Cardiac muscle cell (in vitro differentiated cells and primary cell): ENCODE measurements around the gene ANKLE1. TPM values are rescaled to one million over a fixed set of nuclear protein-coding genes. Genes with fewer than 3 reads are reported as not detected.

Experiments used
- DNase-seq, 2 donors: peaks; one replicate each; pipeline versions ENCODE4 v3.0.0 to v3.0.0-alpha.2; 2010 to 2017; ENCODE audit warnings: low read depth in 1 of 2, low spot score in 1 of 2
- H3K27ac ChIP-seq: fragments of 200-600 bp; sonication (generic); 2 replicates; pipeline ENCODE4 v1.5.1; 2016
- H3K27me3 ChIP-seq: fragments of 200-600 bp; sonication (generic); 2 replicates; pipeline ENCODE4 v1.6.0; 2016; ENCODE audit warnings: control low read depth
- H3K36me3 ChIP-seq: fragments of 200-600 bp; sonication (generic); 2 replicates; pipeline ENCODE4 v1.5.1; 2016; ENCODE audit warnings: control low read depth
- H3K4me1 ChIP-seq: fragments of 200-600 bp; sonication (generic); 2 replicates; pipeline ENCODE4 v1.8.1; 2017; ENCODE audit warnings: low read depth, mild to moderate bottlenecking, mixed run types
- H3K4me3 ChIP-seq: fragments of 200-600 bp; sonication (generic); 2 replicates; pipeline ENCODE4 v1.5.1; 2016; ENCODE audit warnings: mild to moderate bottlenecking
- H3K9me3 ChIP-seq: fragments of 200-600 bp; sonication (generic); 2 replicates; pipeline ENCODE4 v1.5.1; 2017; ENCODE audit warnings: low read depth, mild to moderate bottlenecking, control low read depth
- CTCF ChIP-seq: IDR thresholded peaks from 2 replicates; pipeline ENCODE4 v1.5.1; 2012; ENCODE audit warnings: low read depth, mild to moderate bottlenecking, low read length
- polyA plus RNA-seq: library from polyadenylated mRNA; unstranded; fragments of >200 nt; fragmentation: Nextera tagmentation; extraction: Ambion mirVana; gene quantifications from 2 replicates; pipeline ENCODE4 v1.2.1, GENCODE V29; 2016
- total RNA-seq: library from RNA; depleted of rRNA; stranded (reverse); fragments of >200 nt; gene quantifications from 2 replicates; pipeline ENCODE4 v1.2.3, GENCODE V29; 2016

ANKLE1 gene
- total and polyA plus RNA-seq, 2 experiments from 2014 or later = 1.1 to 5.7 TPM

DNA sequence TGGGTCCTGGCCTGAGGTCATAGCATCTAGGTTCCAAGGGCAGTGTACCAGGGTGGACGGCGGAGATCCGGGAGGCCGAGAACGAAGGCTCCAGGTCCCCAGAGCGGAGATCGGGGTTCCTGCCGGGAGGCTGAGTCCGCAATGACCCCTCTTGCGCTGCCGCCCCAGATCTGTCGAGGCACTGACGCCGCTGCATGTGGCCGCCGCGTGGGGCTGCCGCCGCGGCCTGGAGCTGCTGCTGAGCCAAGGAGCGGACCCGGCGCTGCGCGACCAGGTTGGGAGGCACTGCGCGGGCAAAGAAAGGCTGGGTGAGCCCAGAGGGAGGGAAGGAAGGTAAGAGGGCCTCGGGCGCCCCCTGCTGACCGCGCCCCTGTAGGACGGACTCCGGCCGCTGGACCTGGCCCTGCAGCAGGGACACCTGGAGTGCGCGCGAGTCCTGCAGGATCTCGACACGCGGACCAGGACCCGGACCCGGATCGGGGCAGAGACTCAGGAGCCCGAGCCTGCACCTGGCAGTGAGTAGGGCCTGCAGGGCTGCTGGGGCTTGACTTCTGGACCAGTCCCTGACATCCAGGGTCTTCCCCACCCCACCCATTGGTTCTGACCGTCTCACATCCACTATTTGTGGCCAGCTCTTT lies 906 bp downstream of the ANKLE1 start:
- TF ChIP-seq CTCF = peak; percentile 89
- peak overlapping the region; percentile 8 for H3K4me3 ChIP-seq
- peaks cover 13% of the 10 kb centered on the region for H3K27me3 ChIP-seq
- peaks cover 1% of the 10 kb centered on the region for H3K36me3 ChIP-seq
- DNase-seq = peak; percentile 83 to 93
- H3K4me1 ChIP-seq = no peaks in the 10 kb centered on the region
- H3K9me3 ChIP-seq = no peaks in the 10 kb centered on the region
- no peak overlapping the region for H3K27ac ChIP-seq

DNA sequence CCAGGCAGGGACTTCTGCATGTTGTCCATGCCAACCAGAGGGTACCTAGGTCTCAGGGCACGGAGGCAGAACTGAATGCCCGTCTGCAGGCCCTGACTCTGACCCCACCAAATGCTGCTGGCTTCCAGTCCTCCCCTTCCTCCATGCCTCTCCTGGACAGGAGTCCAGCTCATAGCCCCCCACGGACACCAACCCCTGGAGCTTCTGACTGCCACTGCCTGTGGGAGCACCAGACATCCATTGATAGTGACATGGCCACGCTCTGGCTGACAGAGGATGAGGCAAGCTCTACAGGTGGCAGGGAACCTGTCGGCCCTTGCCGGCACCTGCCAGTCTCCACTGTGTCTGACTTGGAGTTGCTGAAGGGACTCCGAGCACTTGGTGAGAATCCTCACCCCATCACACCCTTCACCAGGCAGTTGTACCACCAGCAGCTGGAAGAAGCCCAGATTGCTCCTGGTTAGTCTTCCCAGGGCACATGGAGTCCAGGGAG lies 1.8 kb downstream of the ANKLE1 start:
- Histone ChIP-seq H3K4me1 (no peaks in the 10 kb centered on the region), H3K27ac (no peak overlapping the region), H3K36me3 (no peaks in the 10 kb centered on the region), H3K27me3 (peaks cover 13% of the 10 kb centered on the region), H3K4me3 (no peak overlapping the region), H3K9me3 (no peaks in the 10 kb centered on the region)
- no peak for TF ChIP-seq CTCF
- DNase-seq = no peak

DNA sequence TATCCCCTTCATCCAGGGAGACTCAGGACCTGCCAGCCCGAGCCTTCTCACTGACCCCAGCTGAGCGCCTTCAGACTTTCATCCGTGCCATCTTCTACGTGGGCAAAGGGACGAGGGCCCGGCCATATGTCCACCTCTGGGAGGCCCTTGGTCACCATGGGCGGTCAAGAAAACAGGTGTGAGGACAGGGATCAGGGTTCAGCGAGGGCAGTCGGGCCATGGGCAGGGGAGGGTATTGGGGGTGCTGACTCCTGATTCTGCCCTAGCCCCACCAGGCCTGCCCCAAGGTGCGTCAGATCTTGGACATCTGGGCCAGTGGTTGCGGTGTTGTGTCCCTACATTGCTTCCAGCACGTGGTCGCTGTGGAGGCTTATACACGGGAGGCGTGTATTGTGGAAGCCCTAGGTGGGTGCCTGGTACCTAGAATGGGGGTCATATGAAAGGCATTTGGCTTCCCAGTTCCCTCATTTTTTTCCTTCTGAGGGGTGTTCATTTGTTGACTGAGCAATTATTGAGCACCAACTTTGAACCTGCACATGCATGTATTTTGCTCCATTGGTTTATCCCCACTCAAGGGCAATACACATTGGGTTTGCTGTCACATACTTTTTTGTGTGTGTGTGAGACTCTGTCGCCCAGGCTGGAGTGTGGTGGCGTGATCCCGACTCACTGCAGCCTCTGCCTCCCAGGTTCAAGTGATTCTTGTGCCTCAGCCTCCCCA lies 3.9 kb downstream of the ANKLE1 start:
- no peaks in the 10 kb centered on the region for H3K36me3 ChIP-seq
- DNase-seq = no peak
- no peaks in the 10 kb centered on the region for H3K9me3 ChIP-seq
- H3K27ac ChIP-seq = no peak overlapping the region
- no peak for TF ChIP-seq CTCF
- H3K27me3 ChIP-seq = peaks cover 13% of the 10 kb centered on the region
- H3K4me1 ChIP-seq = no peaks in the 10 kb centered on the region
- no peak overlapping the region for H3K4me3 ChIP-seq

- no peaks in the 10 kb centered on the region for H3K4me1 ChIP-seq
- no peak for DNase-seq
- no peaks in the 10 kb centered on the region for H3K36me3 ChIP-seq
- no peak for TF ChIP-seq CTCF
- H3K9me3 ChIP-seq = no peaks in the 10 kb centered on the region
- H3K4me3 ChIP-seq = no peak overlapping the region
- H3K27ac ChIP-seq = no peak overlapping the region
- peaks cover 13% of the 10 kb centered on the region for H3K27me3 ChIP-seq
Measured at GRCh38 chr19:17286263-17286662, 4.6 kb downstream of the ANKLE1 start.

DNA sequence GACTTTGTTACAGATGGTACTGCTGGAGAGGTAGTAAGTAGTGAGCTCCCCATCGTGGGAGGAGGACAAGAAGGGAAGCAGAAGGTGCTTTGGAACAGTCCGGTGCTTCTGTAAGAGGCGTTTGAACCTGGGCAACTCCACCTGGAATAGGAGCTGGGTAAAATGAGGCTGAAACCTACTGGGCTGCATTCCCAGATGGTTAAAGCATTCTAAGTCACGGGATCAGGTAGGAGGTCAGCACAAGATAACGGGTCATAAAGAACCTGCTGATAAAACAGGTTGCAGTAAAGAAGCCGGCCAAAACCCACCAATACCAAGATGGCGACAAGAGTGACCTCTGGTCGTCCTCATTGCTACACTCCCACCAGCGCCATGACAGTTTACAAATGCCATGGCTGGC lies 5.1 kb downstream of the ANKLE1 start:
- Histone ChIP-seq H3K9me3 (no peaks in the 10 kb centered on the region), H3K4me3 (no peak overlapping the region), H3K27ac (no peak overlapping the region), H3K36me3 (no peaks in the 10 kb centered on the region), H3K4me1 (no peaks in the 10 kb centered on the region), H3K27me3 (peaks cover 8% of the 10 kb centered on the region)
- TF ChIP-seq CTCF = no peak
- DNase-seq = no peak
